Measurements from ENCODE around the gene MSI2.

GRCh38 chr17:57530508-57530907, 274.2 kb downstream of the MSI2 start:
- TF ChIP-seq ZNF8 (CRISPR knock-in tag; IDR thresholded peaks at IDR 0.05): no peak
- TF ChIP-seq OSR1 (CRISPR knock-in tag; IDR thresholded peaks at IDR 0.05): no peak
- TF ChIP-seq CSRNP3 (CRISPR knock-in tag; IDR thresholded peaks at IDR 0.05): no peak
- 0 out of 2 replicates have a peak, but pooled peaks have one; percentile 15 for TF ChIP-seq PATZ1 (CRISPR knock-in tag; IDR thresholded peaks at IDR 0.05; ENCODE audit: borderline replicate concordance)
- TF ChIP-seq RARB (CRISPR knock-in tag; IDR thresholded peaks at IDR 0.05): no peak
- no peak for TF ChIP-seq CREB5 (CRISPR knock-in tag; IDR thresholded peaks at IDR 0.05; ENCODE audit: low read depth)
